Ovary (tissue), 9 donors: ENCODE data around the gene ACOT7. TPM values are rescaled to one million over a fixed set of nuclear protein-coding genes. Genes with fewer than 3 reads are reported as not detected.

Experiments
- DNase-seq, 5 donors: peaks; one replicate each; pipeline ENCODE4 v3.0.0-alpha.2; 2019 to 2020
- H3K27ac ChIP-seq, 2 donors: fragments of 200-600 bp; one replicate each; pipeline versions ENCODE4 v1.5.1 to v1.8.0; 2019 to 2022
- H3K27me3 ChIP-seq: fragments of 200-600 bp; one replicate; pipeline ENCODE4 v1.8.0; 2022
- H3K36me3 ChIP-seq: fragments of 200-600 bp; sonication (generic); one replicate; pipeline ENCODE4 v1.5.1; 2019
- H3K4me1 ChIP-seq: one replicate; pipeline ENCODE4 v1.8.1; 2013; ENCODE audit warnings: mild to moderate bottlenecking, moderate library complexity; ENCODE audit not compliant: insufficient read depth
- H3K4me3 ChIP-seq: fragments of 200-600 bp; sonication (generic); one replicate; pipeline ENCODE4 v1.5.1; 2017
- H3K9me3 ChIP-seq, 2 donors: fragments of 200-600 bp in 1 of 2; sonication (generic) in 1 of 2; one replicate each; pipeline versions ENCODE4 v1.5.1 to v1.8.1; 2013 to 2019; ENCODE audit warnings: mild to moderate bottlenecking in 1 of 2, moderate library complexity in 1 of 2
- EP300 ChIP-seq: sonication (generic); formaldehyde crosslinking; IDR thresholded peaks from one replicate; pipeline ENCODE4 v1.6.1; 2017; ENCODE audit warnings: antibody characterized with exemption
- POLR2A ChIP-seq: fragments of 450-650 bp; IDR thresholded peaks from one replicate; pipeline ENCODE4 v1.6.1; 2017; ENCODE audit warnings: antibody characterized with exemption, mild to moderate bottlenecking, moderate library complexity
- WGBS, 3 donors: extraction: QIAGEN DNeasy Blood & Tissue Kit in 1 of 3; methylation state at CpG; one replicate each; pipeline versions ENCODE4 v1.1.5 to v1.1.7; 2013 to 2017; 5-methylcytosine and 5-hydroxymethylcytosine counted together
- intact Hi-C, 4 donors: fragments of 100-400 bp; cut with DNase I; formaldehyde crosslinking; loops; one replicate each; pipeline versions ENCODE4 v1.11.0 to v1.15.1; 2022 to 2023
- polyA plus RNA-seq, 2 donors: library from polyadenylated mRNA; stranded (reverse); fragments of 200-250 nt in 1 of 2; fragments of 350-450 nt in 1 of 2; fragmentation: Illumina TruSeq in 1 of 2; extraction: RNeasy Lipid Tissue Mini Kit (QIAGEN cat#74804) in 1 of 2; gene quantifications; one replicate each; pipeline ENCODE4 v1.2.3, GENCODE V29; 2013 to 2014
- total RNA-seq, 7 donors: library from RNA; depleted of rRNA in 2 of 7; stranded (reverse); fragments of >200 nt in 2 of 7; fragmentation: NEBNext Ultra II Directional in 3 of 7; extraction: Animal tissue kit (Norgen Biotek cat#: 25700) in 3 of 7; gene quantifications; one replicate each; pipeline versions ENCODE4 v1.1.0 to v1.2.4, GENCODE V29; 2016 to 2023
- TF ChIP-seq, protein P1 (sequence below), 3 donors: fragments of 450-650 bp in 2 of 3; fragments of 200-600 bp in 1 of 3; IDR thresholded peaks; one replicate each; pipeline versions ENCODE4 v1.5.1 to v1.8.0; 2016 to 2022; ENCODE audit warnings: antibody characterized with exemption in 3 of 3, mild to moderate bottlenecking in 1 of 3
- donor health status: DM: no; HTN: no; CAD: no; lungs with moderate emphysema.
- donor health status: DM: no; HTN: no; CAD: no.
- donor health status: Bipolar disorder and iron deficiency.
- donor health status: DM: yes; HTN: yes; CAD: no.
- donor health status: DM: no; HTN: no; CAD: no.
- donor health status: DM: yes; HTN: yes; CAD: no.

ACOT7 gene
- total and polyA plus RNA-seq, 9 donors: 6.4 to 20.7 (median 11.3) TPM

DNA sequence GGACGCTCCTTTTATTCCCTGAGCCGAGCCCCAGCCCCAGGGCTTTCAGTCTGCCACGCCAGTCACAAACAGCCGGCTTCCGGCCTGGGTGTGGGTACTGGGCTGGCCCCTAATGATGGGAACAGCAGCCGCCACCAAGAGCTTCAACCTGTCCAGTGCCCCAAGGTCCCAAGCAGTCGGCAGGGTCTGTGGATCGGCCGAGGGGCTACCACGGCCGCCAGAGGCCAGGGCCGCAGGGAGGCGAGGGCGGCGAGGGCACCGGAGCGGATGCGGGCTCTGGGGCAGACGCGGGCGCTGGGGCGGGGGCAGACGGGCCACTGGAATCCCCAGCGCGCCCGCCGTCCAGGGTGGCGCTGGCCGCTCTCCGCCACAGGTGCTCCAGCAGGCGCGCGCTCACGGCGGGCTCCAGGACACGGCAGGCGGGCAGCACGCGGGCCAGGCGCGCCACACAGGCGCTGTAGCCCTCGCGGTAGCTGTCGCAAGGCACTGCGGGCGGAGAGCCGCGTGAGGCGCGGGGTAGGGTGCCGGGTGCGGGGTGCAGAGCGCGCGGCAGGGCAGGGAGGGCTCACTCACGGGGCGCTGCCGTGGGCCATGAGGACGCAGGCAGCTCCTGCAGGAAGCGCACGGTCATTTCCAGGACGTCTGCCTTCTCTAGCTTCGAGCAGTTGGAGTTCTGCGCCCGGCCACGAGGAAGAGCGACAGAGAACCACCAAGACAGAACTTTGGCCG lies 25.3 kb upstream of the ACOT7 start:
- Histone ChIP-seq H3K36me3 (no peaks in the 10 kb centered on the region), H3K27me3 (peaks cover 7% of the 10 kb centered on the region), H3K27ac (no peak overlapping the region), H3K9me3 (no peaks in the 10 kb centered on the region), H3K4me1 (no peaks in the 10 kb centered on the region), H3K4me3 (no peak overlapping the region)
- DNase-seq: no peak
- WGBS, 3 donors: 5 to 6% (median 6%) methylated on average over 16 to 69 of the region's 69 CpGs
- no peak for TF ChIP-seq POLR2A
- TF ChIP-seq, protein P1, sequence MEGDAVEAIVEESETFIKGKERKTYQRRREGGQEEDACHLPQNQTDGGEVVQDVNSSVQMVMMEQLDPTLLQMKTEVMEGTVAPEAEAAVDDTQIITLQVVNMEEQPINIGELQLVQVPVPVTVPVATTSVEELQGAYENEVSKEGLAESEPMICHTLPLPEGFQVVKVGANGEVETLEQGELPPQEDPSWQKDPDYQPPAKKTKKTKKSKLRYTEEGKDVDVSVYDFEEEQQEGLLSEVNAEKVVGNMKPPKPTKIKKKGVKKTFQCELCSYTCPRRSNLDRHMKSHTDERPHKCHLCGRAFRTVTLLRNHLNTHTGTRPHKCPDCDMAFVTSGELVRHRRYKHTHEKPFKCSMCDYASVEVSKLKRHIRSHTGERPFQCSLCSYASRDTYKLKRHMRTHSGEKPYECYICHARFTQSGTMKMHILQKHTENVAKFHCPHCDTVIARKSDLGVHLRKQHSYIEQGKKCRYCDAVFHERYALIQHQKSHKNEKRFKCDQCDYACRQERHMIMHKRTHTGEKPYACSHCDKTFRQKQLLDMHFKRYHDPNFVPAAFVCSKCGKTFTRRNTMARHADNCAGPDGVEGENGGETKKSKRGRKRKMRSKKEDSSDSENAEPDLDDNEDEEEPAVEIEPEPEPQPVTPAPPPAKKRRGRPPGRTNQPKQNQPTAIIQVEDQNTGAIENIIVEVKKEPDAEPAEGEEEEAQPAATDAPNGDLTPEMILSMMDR (IDR thresholded peaks at IDR 0.05): no peak
- TF ChIP-seq EP300: no peak
- intact Hi-C loops: loop anchor here in 1 of 4 donors (10.0 kb wide), 1 partner anchor 54 kb away; no protein-coding TSS in a partner anchor

DNA sequence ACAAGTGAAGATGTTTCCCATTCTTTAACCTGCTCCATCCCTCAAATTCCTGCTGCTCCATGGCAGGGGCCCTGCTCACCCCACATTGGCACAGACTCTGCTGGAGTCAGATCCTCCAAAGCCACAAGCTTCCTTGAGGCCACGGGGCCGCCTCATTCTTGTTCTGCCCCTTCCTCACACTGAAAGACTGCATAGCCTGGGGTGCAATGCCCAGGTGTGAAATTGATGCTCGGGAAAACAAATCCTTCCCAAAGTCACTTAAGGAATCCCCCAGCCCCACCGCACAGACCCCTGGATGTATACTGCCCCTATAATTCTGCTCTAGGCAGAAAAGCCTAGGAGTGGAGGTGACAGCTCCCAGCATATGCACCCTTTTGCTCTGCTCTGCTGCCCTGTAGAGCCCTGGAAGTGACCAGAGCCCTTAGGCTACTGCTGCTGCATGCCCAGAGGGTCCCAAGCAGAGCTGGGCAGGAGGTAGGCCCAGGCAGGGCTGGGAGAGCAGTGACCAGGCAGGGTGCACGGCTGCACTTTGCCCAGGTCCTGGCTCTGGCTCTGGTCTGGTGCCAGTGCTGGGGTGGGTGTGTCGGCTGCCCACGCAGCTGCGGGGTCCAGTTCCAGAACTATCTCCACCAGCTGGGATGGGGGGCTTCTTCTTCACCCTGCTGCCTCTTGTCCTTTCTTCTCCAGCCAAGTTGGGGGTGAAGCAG lies 24.5 kb upstream of the ACOT7 start:
- DNase-seq: no peak
- 46 to 59% (median 55%) methylated on average over 8 of the region's 8 CpGs for WGBS, 3 donors
- intact Hi-C loops: loop anchor here in 1 of 4 donors (10.0 kb wide), 1 partner anchor 53 kb away; no protein-coding TSS in a partner anchor
- Histone ChIP-seq H3K27me3 (peaks cover 3% of the 10 kb centered on the region), H3K4me3 (no peak overlapping the region), H3K9me3 (no peaks in the 10 kb centered on the region), H3K27ac (no peak overlapping the region), H3K36me3 (no peaks in the 10 kb centered on the region), H3K4me1 (no peaks in the 10 kb centered on the region)
- TF ChIP-seq, protein P1 (IDR thresholded peaks at IDR 0.05): no peak
- no peak for TF ChIP-seq POLR2A
- TF ChIP-seq EP300: no peak

DNA sequence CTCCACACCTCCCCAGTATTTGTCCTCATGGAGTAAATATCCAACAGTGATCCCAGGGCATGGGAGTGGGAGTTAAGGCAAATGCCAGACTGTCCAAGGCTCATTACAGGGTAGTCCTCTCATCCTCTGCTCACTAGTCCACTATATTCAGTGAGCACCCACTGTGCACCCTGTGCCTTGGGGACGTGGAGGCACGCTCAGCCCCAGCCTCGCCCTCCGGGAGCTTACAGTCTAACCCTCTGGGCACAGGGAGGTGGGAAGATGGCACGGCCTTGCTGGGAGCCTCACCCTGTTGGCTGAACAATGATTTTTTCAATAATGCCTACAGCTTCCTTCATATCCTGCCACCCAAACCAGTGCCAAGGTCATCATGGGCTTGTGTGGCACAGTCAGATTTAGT lies 23.3 kb upstream of the ACOT7 start:
- no peaks in the 10 kb centered on the region for H3K9me3 ChIP-seq
- WGBS, 3 donors: 79 to 86% (median 82%) methylated on average over 5 of the region's 5 CpGs
- intact Hi-C loops: loop anchor here in 1 of 4 donors (10.0 kb wide), 1 partner anchor 52 kb away; no protein-coding TSS in a partner anchor
- H3K4me1 ChIP-seq: no peaks in the 10 kb centered on the region
- no peak for DNase-seq
- TF ChIP-seq EP300: no peak
- TF ChIP-seq, protein P1 (IDR thresholded peaks at IDR 0.05): no peak
- TF ChIP-seq POLR2A: no peak
- H3K27ac ChIP-seq: no peak overlapping the region
- peaks cover 3% of the 10 kb centered on the region for H3K27me3 ChIP-seq
- no peak overlapping the region for H3K4me3 ChIP-seq
- no peaks in the 10 kb centered on the region for H3K36me3 ChIP-seq

DNA sequence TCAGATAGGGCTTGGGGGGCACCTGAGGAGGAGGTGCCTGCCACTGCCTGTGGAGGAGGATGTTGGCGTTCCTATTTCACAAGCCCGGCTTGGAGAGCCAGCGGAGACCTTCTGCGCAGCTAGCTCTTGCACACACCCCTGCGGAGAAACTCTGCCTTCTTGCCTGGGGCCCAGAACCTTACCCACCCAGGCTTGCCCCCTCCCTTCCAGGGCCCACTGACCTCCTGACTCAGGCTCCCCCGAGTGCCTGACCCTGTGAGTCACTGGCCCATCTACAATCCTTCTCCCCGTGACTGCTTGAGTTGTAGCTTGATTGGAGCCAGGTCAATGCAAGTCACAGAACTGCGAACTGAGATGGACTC lies 22.7 kb upstream of the ACOT7 start:
- Histone ChIP-seq H3K9me3 (no peaks in the 10 kb centered on the region), H3K4me3 (no peak overlapping the region), H3K27ac (no peak overlapping the region), H3K27me3 (peaks cover 3% of the 10 kb centered on the region), H3K4me1 (no peaks in the 10 kb centered on the region), H3K36me3 (no peaks in the 10 kb centered on the region)
- intact Hi-C loops: loop anchor here in 1 of 4 donors (10.0 kb wide), 1 partner anchor 51 kb away; no protein-coding TSS in a partner anchor
- WGBS, 3 donors: 61 to 68% (median 68%) methylated on average over 8 of the region's 8 CpGs
- TF ChIP-seq POLR2A (no peak), EP300 (no peak)
- TF ChIP-seq, protein P1 (IDR thresholded peaks at IDR 0.05): no peak
- DNase-seq: no peak
